ENCODE data around the gene ALLC. TPM values are rescaled to one million over a fixed set of nuclear protein-coding genes. Genes with fewer than 3 reads are reported as not detected.
A peak's percentile ranks its signal among the peaks of the same experiment; 100 is the strongest.

Gene ALLC
- total RNA-seq, 4 donors from 2014 or later: not detected

DNA sequence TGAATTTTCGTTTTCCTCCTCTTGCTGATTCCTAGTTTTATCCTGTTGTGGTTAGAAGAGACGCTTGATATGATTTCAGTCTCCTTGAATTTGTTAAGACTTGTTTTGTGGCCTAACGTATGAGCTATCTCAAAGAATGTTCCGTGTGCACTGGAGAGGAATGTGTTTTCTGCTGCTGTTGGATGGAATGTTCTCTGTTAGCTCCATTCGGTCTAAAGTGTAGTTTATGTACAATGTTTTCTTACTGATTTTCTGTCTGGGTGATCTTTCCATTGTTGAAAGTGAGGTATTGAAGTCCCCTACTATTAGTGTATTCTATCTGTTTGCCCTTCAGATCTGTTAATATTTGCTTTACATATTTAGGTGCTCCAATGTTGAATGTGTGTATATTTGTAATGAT, 37.2 kb upstream of the ALLC start:
- WGBS, 2 donors (ENCODE audit: low coverage in 1 of 2): 87 to 91% methylated on average over 5 of the region's 5 CpGs
- intact Hi-C loops (cut with DNase I; ENCODE audit: low total_unique reads): no loop called here

DNA sequence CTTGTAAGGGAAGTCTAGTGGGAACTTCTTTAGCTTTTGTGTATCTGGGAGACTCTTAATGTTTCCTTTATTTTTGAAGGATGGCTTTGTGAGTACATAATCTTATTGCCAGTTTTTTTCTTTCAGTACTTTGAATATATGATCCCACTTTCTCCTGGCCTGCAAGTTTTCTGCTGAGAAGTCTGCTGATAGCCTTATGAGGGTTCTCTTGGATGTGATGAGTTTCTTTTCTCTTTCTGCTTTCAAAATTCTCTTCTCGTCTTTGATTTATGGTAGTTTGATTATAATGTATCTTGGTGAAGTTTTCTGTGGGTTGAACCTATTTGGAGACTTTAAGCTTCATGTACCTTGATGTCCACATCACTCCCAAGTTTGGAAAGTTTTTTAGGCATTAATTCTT, 35.0 kb upstream of the ALLC start:
- H3K27ac ChIP-seq: no peak overlapping the region
- no peak for DNase-seq
- TF ChIP-seq, protein P1, sequence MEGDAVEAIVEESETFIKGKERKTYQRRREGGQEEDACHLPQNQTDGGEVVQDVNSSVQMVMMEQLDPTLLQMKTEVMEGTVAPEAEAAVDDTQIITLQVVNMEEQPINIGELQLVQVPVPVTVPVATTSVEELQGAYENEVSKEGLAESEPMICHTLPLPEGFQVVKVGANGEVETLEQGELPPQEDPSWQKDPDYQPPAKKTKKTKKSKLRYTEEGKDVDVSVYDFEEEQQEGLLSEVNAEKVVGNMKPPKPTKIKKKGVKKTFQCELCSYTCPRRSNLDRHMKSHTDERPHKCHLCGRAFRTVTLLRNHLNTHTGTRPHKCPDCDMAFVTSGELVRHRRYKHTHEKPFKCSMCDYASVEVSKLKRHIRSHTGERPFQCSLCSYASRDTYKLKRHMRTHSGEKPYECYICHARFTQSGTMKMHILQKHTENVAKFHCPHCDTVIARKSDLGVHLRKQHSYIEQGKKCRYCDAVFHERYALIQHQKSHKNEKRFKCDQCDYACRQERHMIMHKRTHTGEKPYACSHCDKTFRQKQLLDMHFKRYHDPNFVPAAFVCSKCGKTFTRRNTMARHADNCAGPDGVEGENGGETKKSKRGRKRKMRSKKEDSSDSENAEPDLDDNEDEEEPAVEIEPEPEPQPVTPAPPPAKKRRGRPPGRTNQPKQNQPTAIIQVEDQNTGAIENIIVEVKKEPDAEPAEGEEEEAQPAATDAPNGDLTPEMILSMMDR (IDR thresholded peaks at IDR 0.05): no peak
- TF ChIP-seq EP300 (IDR thresholded peaks at IDR 0.05; ENCODE audit: low read depth): no peak
- no peak for TF ChIP-seq POLR2AphosphoS5 (IDR thresholded peaks at IDR 0.05)
- no peak for TF ChIP-seq POLR2A (IDR thresholded peaks at IDR 0.05)
- intact Hi-C loops (cut with DNase I; ENCODE audit: low total_unique reads): no loop called here
- in situ Hi-C loops (cut with MboI; ENCODE audit: low pct_ligation_motif_present in 1 of 4, low pct_unique_long_range_greater_than_20kb in 1 of 4, low sequenced_read_pairs in 3 of 4): no loop called here
- no peak overlapping the region for H3K4me3 ChIP-seq
- 26 to 100% methylated on average over 1 of the region's 1 CpG for whole genome bisulfite sequencing, 2 donors (ENCODE audit: low coverage in 1 of 2)
- H3K27me3 ChIP-seq: no peaks in the 10 kb centered on the region
- H3K4me1 ChIP-seq: no peaks in the 10 kb centered on the region
- no peaks in the 10 kb centered on the region for H3K36me3 ChIP-seq
- H3K9me3 ChIP-seq: no peaks in the 10 kb centered on the region

More for the DNA sequence above, 37.2 kb upstream of the ALLC start:
- H3K9me3 ChIP-seq: no peaks in the 10 kb centered on the region
- H3K4me1 ChIP-seq: no peaks in the 10 kb centered on the region
- in situ Hi-C loops (cut with MboI; ENCODE audit: low pct_ligation_motif_present in 1 of 4, low pct_unique_long_range_greater_than_20kb in 1 of 4, low sequenced_read_pairs in 3 of 4): no loop called here
- H3K27me3 ChIP-seq: no peaks in the 10 kb centered on the region
- H3K36me3 ChIP-seq: no peaks in the 10 kb centered on the region
- H3K27ac ChIP-seq: no peak overlapping the region
- no peak for TF ChIP-seq POLR2A (IDR thresholded peaks at IDR 0.05)
- TF ChIP-seq, protein P1 (IDR thresholded peaks at IDR 0.05): no peak
- no peak for TF ChIP-seq EP300 (IDR thresholded peaks at IDR 0.05; ENCODE audit: low read depth)
- TF ChIP-seq POLR2AphosphoS5 (IDR thresholded peaks at IDR 0.05): no peak
- H3K4me3 ChIP-seq: no peak overlapping the region
- no peak for DNase-seq

DNA sequence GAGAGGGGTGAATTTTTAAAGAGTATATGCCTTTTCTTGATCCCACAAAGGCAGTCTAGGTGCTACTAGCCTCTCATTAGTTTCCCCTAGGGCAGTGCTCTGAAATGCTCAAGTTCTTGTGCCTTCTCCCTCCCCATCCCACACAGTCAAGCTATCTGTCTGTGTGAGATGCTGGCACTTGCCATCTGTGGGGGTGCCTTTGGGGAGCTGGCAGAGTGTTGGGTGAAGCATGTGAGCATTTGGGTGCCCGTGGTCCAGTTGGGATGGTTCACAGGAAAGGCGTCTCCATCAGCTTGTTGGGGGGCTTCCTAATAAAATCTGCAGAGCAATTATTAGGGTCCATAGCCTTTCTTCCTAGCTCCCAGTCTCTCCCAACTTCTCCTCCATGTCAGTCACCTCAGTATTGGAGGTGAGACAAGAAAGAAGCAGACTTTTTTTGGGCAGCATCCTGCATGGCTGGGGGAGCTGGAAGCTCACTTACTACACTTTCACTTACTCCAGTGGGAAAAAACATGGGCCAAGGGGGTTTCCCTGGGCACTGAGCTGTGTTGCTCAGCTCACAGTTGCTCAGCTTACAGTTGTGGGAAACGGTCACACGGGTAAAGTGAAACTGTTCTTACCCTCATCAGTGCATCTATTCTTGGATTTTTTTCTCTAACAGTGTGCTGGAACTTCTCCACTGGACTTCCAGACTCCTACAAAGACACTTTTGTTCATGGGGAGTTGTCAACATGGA, 33.8 kb upstream of the ALLC start:
- no peak overlapping the region for H3K4me3 ChIP-seq
- intact Hi-C loops (cut with DNase I; ENCODE audit: low total_unique reads) (no loop called here), in situ Hi-C loops (cut with MboI; ENCODE audit: low pct_ligation_motif_present in 1 of 4, low pct_unique_long_range_greater_than_20kb in 1 of 4, low sequenced_read_pairs in 3 of 4) (no loop called here)
- H3K27ac ChIP-seq: no peak overlapping the region
- H3K9me3 ChIP-seq: no peaks in the 10 kb centered on the region
- H3K27me3 ChIP-seq: no peaks in the 10 kb centered on the region
- 66 to 67% methylated on average over 2 to 4 of the region's 4 CpGs for WGBS, 2 donors (ENCODE audit: low coverage in 1 of 2)
- DNase-seq: no peak
- no peaks in the 10 kb centered on the region for H3K4me1 ChIP-seq
- TF ChIP-seq POLR2AphosphoS5 (IDR thresholded peaks at IDR 0.05) (no peak), EP300 (IDR thresholded peaks at IDR 0.05; ENCODE audit: low read depth) (no peak), POLR2A (IDR thresholded peaks at IDR 0.05) (no peak)
- TF ChIP-seq, protein P1 (IDR thresholded peaks at IDR 0.05): no peak
- no peaks in the 10 kb centered on the region for H3K36me3 ChIP-seq

DNA sequence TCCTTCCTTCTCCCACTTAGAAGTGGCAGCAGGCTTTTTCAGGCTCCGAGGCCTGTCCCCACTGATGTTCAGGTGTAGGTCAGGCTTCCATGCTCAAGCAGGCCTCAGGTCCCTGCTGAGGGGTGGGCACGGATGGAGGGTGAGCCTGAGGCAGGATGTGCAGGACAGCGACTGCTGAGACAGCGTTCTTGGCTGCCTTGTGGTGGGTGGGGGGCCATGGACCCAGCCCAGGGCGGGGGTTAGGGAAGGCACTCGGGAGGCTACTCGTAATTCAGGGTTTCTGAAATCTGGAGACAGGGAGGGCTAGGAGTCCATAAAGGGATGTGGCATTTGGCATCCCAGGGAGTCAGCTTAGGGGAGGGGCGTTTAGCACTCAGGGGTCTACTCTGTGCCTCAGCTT, 32.8 kb upstream of the ALLC start:
- TF ChIP-seq EP300 (IDR thresholded peaks at IDR 0.05; ENCODE audit: low read depth): no peak
- TF ChIP-seq, protein P1 (IDR thresholded peaks at IDR 0.05): no peak
- TF ChIP-seq POLR2AphosphoS5 (IDR thresholded peaks at IDR 0.05): no peak
- TF ChIP-seq POLR2A (IDR thresholded peaks at IDR 0.05): no peak
- Histone ChIP-seq H3K9me3 (no peaks in the 10 kb centered on the region), H3K27ac (no peak overlapping the region), H3K4me1 (no peaks in the 10 kb centered on the region), H3K4me3 (no peak overlapping the region), H3K27me3 (no peaks in the 10 kb centered on the region), H3K36me3 (no peaks in the 10 kb centered on the region)
- intact Hi-C loops (cut with DNase I; ENCODE audit: low total_unique reads) (no loop called here), in situ Hi-C loops (cut with MboI; ENCODE audit: low pct_ligation_motif_present in 1 of 4, low pct_unique_long_range_greater_than_20kb in 1 of 4, low sequenced_read_pairs in 3 of 4) (no loop called here)
- WGBS, 2 donors (ENCODE audit: low coverage in 1 of 2): 95 to 100% methylated on average over 3 to 8 of the region's 8 CpGs
- peak; percentile 2 for DNase-seq

All from transverse colon (tissue), 4 donors.